Activated CD8-positive, alpha-beta memory T cell treated with anti-CD3 and anti-CD28 coated beads for 36 hours (primary cell): ENCODE results near the gene ROR2. TPM values are rescaled to one million over a fixed set of nuclear protein-coding genes. Genes with fewer than 3 reads are reported as not detected.

Source experiments
- CTCF ChIA-PET: fragments of 350-600 bp; sonication (Branson Sonifier 250); formaldehyde crosslinking; loops from one replicate; lab custom pipeline; 2021; ENCODE audit warnings: antibody characterized with exemption; lab: Charles Lee
- POLR2A ChIA-PET: fragments of 350-600 bp; sonication (Branson Sonifier 250); formaldehyde crosslinking; loops from one replicate; lab custom pipeline; 2021; ENCODE audit warnings: antibody characterized with exemption; lab: Charles Lee
- total RNA-seq, 2 experiments: library from RNA; stranded (reverse); gene quantifications; one replicate each; pipeline ENCODE4 v1.2.3, GENCODE V29; 2021

The ROR2 gene
- total RNA-seq, 2 experiments from 2014 or later, result not detected

GRCh38 chr9:91603932-91604331, 346.1 kb downstream of the ROR2 start:
- ChIA-PET POLR2A (no interaction called here), CTCF (no interaction called here)

- POLR2A ChIA-PET, result no interaction called here
Observed at GRCh38 chr9:91599564-91599963, 350.5 kb downstream of the ROR2 start.

GRCh38 chr9:91591627-91592026, 358.4 kb downstream of the ROR2 start:
- ChIA-PET CTCF (no interaction called here), POLR2A (no interaction called here)

More at GRCh38 chr9:91599564-91599963, 350.5 kb downstream of the ROR2 start:
- CTCF ChIA-PET, result no interaction called here

GRCh38 chr9:91589101-91589553, 360.9 kb downstream of the ROR2 start:
- ChIA-PET POLR2A (no interaction called here), CTCF (no interaction called here)

- ChIA-PET POLR2A (no interaction called here), CTCF (no interaction called here)
Observed at GRCh38 chr9:91586282-91586681, 363.7 kb downstream of the ROR2 start.

- CTCF ChIA-PET, result no interaction called here
- POLR2A ChIA-PET, result no interaction called here
Observed at GRCh38 chr9:91583966-91584365, 366.1 kb downstream of the ROR2 start.

- ChIA-PET POLR2A (no interaction called here), CTCF (no interaction called here)
Observed at GRCh38 chr9:91583161-91583875, 366.7 kb downstream of the ROR2 start.

GRCh38 chr9:91582181-91582580, 367.8 kb downstream of the ROR2 start:
- ChIA-PET CTCF (no interaction called here), POLR2A (no interaction called here)

GRCh38 chr9:91580136-91580535, 369.9 kb downstream of the ROR2 start:
- ChIA-PET POLR2A (interaction anchor here (0.5 kb wide), 1 partner anchor 138 kb away, joined by 5 read pairs; no protein-coding TSS in a partner anchor), CTCF (no interaction called here)

- ChIA-PET POLR2A (no interaction called here), CTCF (no interaction called here)
Observed at GRCh38 chr9:91578911-91579310, 371.1 kb downstream of the ROR2 start.

- CTCF ChIA-PET, result no interaction called here
- POLR2A ChIA-PET, result no interaction called here
Observed at GRCh38 chr9:91577633-91578061, 372.4 kb downstream of the ROR2 start.

GRCh38 chr9:91572811-91573210, 377.2 kb downstream of the ROR2 start:
- ChIA-PET CTCF (no interaction called here), POLR2A (no interaction called here)

- ChIA-PET CTCF (no interaction called here), POLR2A (no interaction called here)
Observed at GRCh38 chr9:91572044-91572443, 378.0 kb downstream of the ROR2 start.

- POLR2A ChIA-PET, result no interaction called here
- CTCF ChIA-PET, result no interaction called here
Observed at GRCh38 chr9:91571036-91571435, 379.0 kb downstream of the ROR2 start.

GRCh38 chr9:91567642-91568274, 382.3 kb downstream of the ROR2 start:
- POLR2A ChIA-PET, result no interaction called here
- CTCF ChIA-PET, result no interaction called here

GRCh38 chr9:91564081-91564670, 385.9 kb downstream of the ROR2 start:
- ChIA-PET CTCF (no interaction called here), POLR2A (no interaction called here)

GRCh38 chr9:91562416-91562815, 387.6 kb downstream of the ROR2 start:
- ChIA-PET CTCF (interaction anchor here (0.8 kb wide), 1 partner anchor 46 kb away, joined by 4 read pairs; no protein-coding TSS in a partner anchor), POLR2A (interaction anchor here (0.7 kb wide), 1 partner anchor 264 kb away, joined by 4 read pairs; no protein-coding TSS in a partner anchor)

GRCh38 chr9:91560301-91560700, 389.7 kb downstream of the ROR2 start:
- CTCF ChIA-PET, result no interaction called here
- POLR2A ChIA-PET, result no interaction called here

- CTCF ChIA-PET, result no interaction called here
- POLR2A ChIA-PET, result no interaction called here
Observed at GRCh38 chr9:91558879-91559278, 391.1 kb downstream of the ROR2 start.

- ChIA-PET POLR2A (no interaction called here), CTCF (no interaction called here)
Observed at GRCh38 chr9:91558395-91558794, 391.6 kb downstream of the ROR2 start.

- CTCF ChIA-PET, result no interaction called here
- POLR2A ChIA-PET, result no interaction called here
Observed at GRCh38 chr9:91557327-91557726, 392.7 kb downstream of the ROR2 start.
